DMS153 treated with DMSO at 0.1 percent for 48 hours (cell line): ENCODE measurements around the gene DOCK1.

Experiments used
- DNase-seq: peaks from one replicate; lab custom pipeline; 2025; ENCODE audit not compliant: unreplicated experiment; lab: John Stamatoyannopoulos, UW

DOCK1 gene

GRCh38 chr10:127071126-127071525 is 165.9 kb downstream of the DOCK1 start:
- DNase-seq = no peak

- DNase-seq = no peak
These were observed 168.4 kb downstream of the DOCK1 start for GRCh38 chr10:127073666-127074065.

GRCh38 chr10:127079392-127079791 is 174.2 kb downstream of the DOCK1 start:
- DNase-seq = no peak

- DNase-seq = no peak
These were observed 175.1 kb downstream of the DOCK1 start for GRCh38 chr10:127080317-127080716.

GRCh38 chr10:127081851-127082345 is 176.7 kb downstream of the DOCK1 start:
- no peak for DNase-seq

- DNase-seq = no peak
These were observed 177.4 kb downstream of the DOCK1 start for GRCh38 chr10:127082651-127083050.

GRCh38 chr10:127085957-127086356 is 180.7 kb downstream of the DOCK1 start:
- no peak for DNase-seq

GRCh38 chr10:127088908-127089307 is 183.7 kb downstream of the DOCK1 start:
- no peak for DNase-seq

GRCh38 chr10:127089446-127089845 is 184.2 kb downstream of the DOCK1 start:
- no peak for DNase-seq

GRCh38 chr10:127090138-127090537 is 184.9 kb downstream of the DOCK1 start:
- peak; percentile 4 for DNase-seq

GRCh38 chr10:127091354-127091753 is 186.1 kb downstream of the DOCK1 start:
- DNase-seq = no peak

- DNase-seq = no peak
These were observed 187.7 kb downstream of the DOCK1 start for GRCh38 chr10:127092916-127093315.

GRCh38 chr10:127094984-127095383 is 189.8 kb downstream of the DOCK1 start:
- no peak for DNase-seq

- DNase-seq = no peak
These were observed 195.9 kb downstream of the DOCK1 start for GRCh38 chr10:127100983-127101615.

GRCh38 chr10:127102176-127102575 is 196.9 kb downstream of the DOCK1 start:
- DNase-seq = no peak

GRCh38 chr10:127115100-127115499 is 209.9 kb downstream of the DOCK1 start:
- no peak for DNase-seq

- DNase-seq = no peak
These were observed 211.9 kb downstream of the DOCK1 start for GRCh38 chr10:127117125-127117524.

- DNase-seq = no peak
These were observed 212.8 kb downstream of the DOCK1 start for GRCh38 chr10:127118034-127118433.

- no peak for DNase-seq
These were observed 214.7 kb downstream of the DOCK1 start for GRCh38 chr10:127119936-127120335.

GRCh38 chr10:127122831-127123230 is 217.6 kb downstream of the DOCK1 start:
- DNase-seq = no peak

- no peak for DNase-seq
These were observed 218.4 kb downstream of the DOCK1 start for GRCh38 chr10:127123626-127124025.

GRCh38 chr10:127125331-127125730 is 220.1 kb downstream of the DOCK1 start:
- DNase-seq = no peak

GRCh38 chr10:127127822-127128221 is 222.6 kb downstream of the DOCK1 start:
- DNase-seq = no peak
